IMR-90 (cell line): ENCODE results near the gene FOXI1. TPM values are rescaled to one million over a fixed set of nuclear protein-coding genes. Genes with fewer than 3 reads are reported as not detected.
A peak's percentile ranks its signal among the peaks of the same experiment; 100 is the strongest.

ENCODE experiments used
- ATAC-seq: fragments of 200-7000 bp; cut with Tn5 transposase; 2 replicates; pipeline ENCODE4 v1.9.1; 2020; ENCODE audit warnings: low read depth, mild to moderate bottlenecking, moderate library complexity
- BruUV-seq: library from RNA; stranded (reverse); fragments of 400-500 nt; replicated peaks from 2 replicates; lab custom pipeline; 2021; lab: Mats Ljungman, UMichigan
- CTCF ChIA-PET: fragments of 300-600 bp; formaldehyde crosslinking; extraction: SDS; loops from one replicate; lab custom pipeline; 2021; ENCODE audit warnings: antibody characterized with exemption; lab: Yijun Ruan, JAX
- POLR2A ChIA-PET: fragments of 300-600 bp; sonication (Branson Sonifier 250); formaldehyde crosslinking; loops from one replicate; lab custom pipeline; 2022; ENCODE audit warnings: antibody characterized with exemption; ENCODE audit not compliant: unreplicated experiment; lab: Charles Lee
- DNase-seq: peaks from one replicate; pipeline ENCODE4 v3.0.0; 2013
- H2AFZ ChIP-seq: replicated peaks from 2 replicates; pipeline ENCODE3; 2013; ENCODE audit warnings: low read length, mild to moderate bottlenecking; ENCODE audit not compliant: poor library complexity
- H2AK5ac ChIP-seq: 2 replicates; pipeline ENCODE4 v1.6.1; 2013; ENCODE audit warnings: low read depth, low read length, inconsistent platforms
- H2AK9ac ChIP-seq: replicated peaks from 2 replicates; pipeline ENCODE3; 2013; ENCODE audit warnings: mild to moderate bottlenecking, low read depth, low read length, moderate library complexity; ENCODE audit not compliant: poor library complexity
- H2BK120ac ChIP-seq: 2 replicates; pipeline ENCODE4 v1.6.1; 2013; ENCODE audit warnings: low read depth, low read length, inconsistent platforms
- H2BK15ac ChIP-seq: 3 replicates; pipeline ENCODE4 v1.6.1; 2013; ENCODE audit warnings: low read depth, low read length, inconsistent platforms
- H2BK20ac ChIP-seq: 2 replicates; pipeline ENCODE4 v1.6.1; 2013; ENCODE audit warnings: low read depth, mild to moderate bottlenecking, inconsistent platforms, low read length, moderate library complexity
- H2BK5ac ChIP-seq: 2 replicates; pipeline ENCODE4 v1.6.1; 2013; ENCODE audit warnings: mild to moderate bottlenecking, low read depth, low read length, inconsistent platforms; ENCODE audit not compliant: poor library complexity, severe bottlenecking
- H3K14ac ChIP-seq: replicated peaks from 2 replicates; pipeline ENCODE4 v1.6.1; 2013; ENCODE audit warnings: low read depth, low read length, inconsistent platforms
- H3K18ac ChIP-seq: 2 replicates; pipeline ENCODE4 v1.6.1; 2013; ENCODE audit warnings: low read depth, low read length, control low read depth
- H3K23ac ChIP-seq: 2 replicates; pipeline ENCODE4 v1.6.1; 2013; ENCODE audit warnings: low read depth, low read length, inconsistent platforms
- H3K27ac ChIP-seq: 2 replicates; pipeline ENCODE4 v1.5.1; 2013; ENCODE audit warnings: mild to moderate bottlenecking, control low read depth, low read length; ENCODE audit not compliant: insufficient read depth
- H3K27me3 ChIP-seq: 2 replicates; pipeline ENCODE4 v1.6.1; 2013; ENCODE audit warnings: low read length; ENCODE audit not compliant: control insufficient read depth, insufficient read depth
- H3K36me3 ChIP-seq: 2 replicates; pipeline ENCODE4 v1.6.1; 2013; ENCODE audit warnings: low read length, mixed read lengths; ENCODE audit not compliant: control insufficient read depth, insufficient read depth
- H3K4ac ChIP-seq: 2 replicates; pipeline ENCODE4 v1.6.1; 2013; ENCODE audit warnings: low read depth, low read length, inconsistent platforms
- H3K4me1 ChIP-seq: 2 replicates; pipeline ENCODE4 v1.6.1; 2013; ENCODE audit warnings: low read length, mixed read lengths; ENCODE audit not compliant: control insufficient read depth, insufficient read depth
- H3K4me2 ChIP-seq: 2 replicates; pipeline ENCODE4 v1.6.1; 2013; ENCODE audit warnings: low read depth, mild to moderate bottlenecking, control low read depth, low read length, moderate library complexity
- H3K4me3 ChIP-seq: 2 replicates; pipeline ENCODE4 v1.5.1; 2013; ENCODE audit warnings: low read depth, mild to moderate bottlenecking, control low read depth, low read length, moderate library complexity; ENCODE audit not compliant: insufficient read depth
- H3K56ac ChIP-seq: 2 replicates; pipeline ENCODE4 v1.6.1; 2013; ENCODE audit warnings: low read length, inconsistent platforms; ENCODE audit not compliant: insufficient read depth; ENCODE audit errors: extremely low read depth
- H3K79me1 ChIP-seq, 2 experiments: 2 replicates each; pipeline ENCODE4 v1.6.1; 2013; ENCODE audit warnings: low read length in 2 of 2, inconsistent platforms in 1 of 2, low read depth in 1 of 2
- H3K9ac ChIP-seq: 2 replicates; pipeline ENCODE4 v1.6.1; 2013; ENCODE audit warnings: low read depth, low read length, control low read depth
- H3K9me1 ChIP-seq: 2 replicates; pipeline ENCODE4 v1.6.1; 2013; ENCODE audit warnings: low read length, inconsistent platforms; ENCODE audit not compliant: insufficient read depth
- H3K9me3 ChIP-seq: 2 replicates; pipeline ENCODE4 v1.6.1; 2013; ENCODE audit warnings: low read length; ENCODE audit not compliant: control insufficient read depth, insufficient read depth
- H4K20me1 ChIP-seq: 2 replicates; pipeline ENCODE4 v1.6.1; 2013; ENCODE audit warnings: low read length, inconsistent platforms; ENCODE audit not compliant: insufficient read depth
- H4K5ac ChIP-seq: 2 replicates; pipeline ENCODE4 v1.6.1; 2013; ENCODE audit warnings: mild to moderate bottlenecking, low read depth, low read length, control low read depth
- H4K8ac ChIP-seq, 2 experiments: 2 replicates each; pipeline ENCODE4 v1.6.1; 2013; ENCODE audit warnings: low read depth in 2 of 2, low read length in 2 of 2, control low read depth in 1 of 2, inconsistent platforms in 1 of 2
- H4K91ac ChIP-seq: 2 replicates; pipeline ENCODE4 v1.6.1; 2013; ENCODE audit warnings: low read depth, low read length, inconsistent platforms; ENCODE audit not compliant: insufficient read depth
- BHLHE40 ChIP-seq: fragments of 150-350 bp; IDR thresholded peaks from 2 replicates; pipeline ENCODE4 v1.6.1; 2016; ENCODE audit warnings: mild to moderate bottlenecking, low read depth, low read length
- CEBPB ChIP-seq: IDR thresholded peaks from 2 replicates; pipeline ENCODE4 v1.6.1; 2012; ENCODE audit warnings: low read depth, low read length, improper control_type of control experiment
- FOS ChIP-seq: fragments of 150-350 bp; IDR thresholded peaks from 2 replicates; pipeline ENCODE4 v1.6.1; 2016; ENCODE audit warnings: low read depth, low read length
- MXI1 ChIP-seq: IDR thresholded peaks from 2 replicates; pipeline ENCODE4 v1.6.1; 2012; ENCODE audit warnings: low read depth, mild to moderate bottlenecking, low read length, moderate library complexity, borderline replicate concordance
- NFE2L2 ChIP-seq: fragments of 150-350 bp; IDR thresholded peaks from 2 replicates; pipeline ENCODE4 v1.6.1; 2016; ENCODE audit warnings: low read depth, mild to moderate bottlenecking, low read length
- POLR2A ChIP-seq: IDR thresholded peaks from 2 replicates; pipeline ENCODE4 v1.6.1; 2012; ENCODE audit warnings: mild to moderate bottlenecking, low read depth, low read length
- RAD21 ChIP-seq: IDR thresholded peaks from 2 replicates; pipeline ENCODE4 v1.6.1; 2012; ENCODE audit warnings: low read length, improper control_type of control experiment
- SMC3 ChIP-seq: fragments of 150-350 bp; IDR thresholded peaks from 2 replicates; pipeline ENCODE4 v1.6.1; 2016; ENCODE audit warnings: low read depth, mild to moderate bottlenecking, antibody characterized with exemption, low read length, moderate library complexity
- WGBS, 2 experiments: methylation state at CpG; one replicate each; pipeline versions ENCODE4 v1.1.5 to v1.1.7; 2013; ENCODE audit warnings: missing lambda C conversion rate in 2 of 2; ENCODE audit not compliant: insufficient read length in 1 of 2; ENCODE audit errors: extremely low coverage in 2 of 2; 5-methylcytosine and 5-hydroxymethylcytosine counted together
- dilution Hi-C: fragments of 300-500 bp; cut with HindIII; formaldehyde crosslinking; loops from one replicate; pipeline ENCODE4 v1.14.3; 2018; ENCODE audit warnings: low sequenced_read_pairs; ENCODE audit not compliant: unreplicated experiment
- in situ Hi-C: fragments of 300-500 bp; cut with MboI; formaldehyde crosslinking; loops from 3 replicates; pipeline ENCODE4 v1.14.3; 2019; ENCODE audit warnings: low sequenced_read_pairs, inconsistent platforms, mixed read lengths
- intact Hi-C: fragments of 100-400 bp; cut with micrococcal nuclease; formaldehyde crosslinking; loops from 2 replicates; pipeline ENCODE4 v1.10.0; 2022
- polyA plus RNA-seq, 3 experiments: library from polyadenylated mRNA; depleted of rRNA; stranded (reverse); fragments of >200 nt; gene quantifications; 2 replicates each; pipeline ENCODE4 v1.2.3, GENCODE V29; 2012; ENCODE audit warnings: low replicate concordance in 1 of 3
- total RNA-seq: library from RNA; depleted of rRNA; stranded (reverse); fragments of >200 nt; gene quantifications from 2 replicates; pipeline ENCODE4 v1.2.3, GENCODE V29; 2012
- TF ChIP-seq, protein P1 (sequence below): fragments of 150-350 bp; IDR thresholded peaks from 2 replicates; pipeline ENCODE4 v1.6.1; 2016; ENCODE audit warnings: low read depth, mild to moderate bottlenecking, low read length, moderate library complexity, borderline replicate concordance

FOXI1 gene
- total and polyA plus RNA-seq, 2 of the 4 experiments (the other 2 are of a cell fraction) = not detected

DNA sequence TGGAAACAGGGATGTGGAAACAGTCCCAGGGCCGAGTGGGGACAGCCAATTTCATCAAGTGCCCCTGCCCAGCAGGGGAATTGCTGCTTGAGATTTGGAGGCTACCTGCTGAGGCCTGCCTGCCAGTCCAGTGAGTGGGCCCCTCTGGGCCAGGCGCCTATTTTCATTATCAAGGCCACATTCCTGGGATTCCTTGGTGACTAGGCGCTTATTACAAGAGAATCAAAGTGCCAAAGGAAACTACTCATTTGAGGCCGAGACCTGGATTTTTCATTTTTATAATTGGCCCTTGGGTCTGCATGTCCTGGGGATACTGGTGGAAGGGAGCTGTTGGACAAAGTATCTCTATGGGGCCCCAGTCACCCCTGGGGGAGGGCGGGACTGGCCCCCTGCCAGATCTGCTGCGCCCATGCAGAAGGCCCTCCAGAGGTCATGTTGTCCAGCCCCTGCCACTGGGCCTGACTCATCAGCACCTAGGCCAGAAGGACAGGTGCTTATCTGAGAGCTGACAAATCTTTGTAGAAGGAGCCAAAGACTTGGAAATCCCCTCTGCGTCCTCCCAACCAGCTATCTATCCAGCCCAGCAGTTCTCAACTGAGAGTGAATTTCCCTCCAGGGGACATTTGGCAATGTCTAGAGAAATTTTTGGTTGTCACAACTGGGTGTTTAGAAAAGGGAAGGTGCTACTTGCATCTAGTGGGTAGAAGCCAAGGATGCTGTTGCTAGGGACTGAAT lies 45.6 kb downstream of the FOXI1 start:
- no TSS peak for BruUV-seq
- Histone ChIP-seq H4K5ac (no peak overlapping the region), H2AK5ac (no peak overlapping the region), H3K9me1 (no peaks in the 10 kb centered on the region), H4K91ac (no peak overlapping the region), H3K4me2 (0 out of 2 replicates have a peak overlapping the region, but pooled peaks have one; percentile 45), H3K4ac (no peak overlapping the region), H2BK20ac (no peak overlapping the region), H2BK5ac (no peak overlapping the region), H3K79me1 (no peaks in the 10 kb centered on the region), H4K8ac (no peak overlapping the region), H3K4me1 (peaks cover 7% of the 10 kb centered on the region; the same call in 1 of the 2 replicates), H2AK9ac (no peak overlapping the region), H2BK15ac (no peak overlapping the region), H2AFZ (no peak overlapping the region), H3K36me3 (no peaks in the 10 kb centered on the region), H3K4me3 (no peak overlapping the region), H3K27ac (no peak overlapping the region), H3K18ac (no peak overlapping the region), H3K14ac (no peak overlapping the region), H2BK120ac (no peak overlapping the region), H3K9ac (no peak overlapping the region), H3K27me3 (no peaks in the 10 kb centered on the region), H3K56ac (no peak overlapping the region), H4K20me1 (no peaks in the 10 kb centered on the region), H3K23ac (no peak overlapping the region), H3K9me3 (no peaks in the 10 kb centered on the region)
- dilution Hi-C loops = no loop called here
- CTCF ChIA-PET = interaction anchor here (0.5 kb wide), 1 partner anchor 1554 kb away, joined by 3 read pairs; no protein-coding TSS in a partner anchor
- POLR2A ChIA-PET = no interaction called here
- TF ChIP-seq BHLHE40 (no peak), MXI1 (no peak), CEBPB (no peak), POLR2A (no peak), RAD21 (no peak), SMC3 (no peak), FOS (no peak), NFE2L2 (no peak; the same call in 1 of the 2 replicates)
- TF ChIP-seq, protein P1, sequence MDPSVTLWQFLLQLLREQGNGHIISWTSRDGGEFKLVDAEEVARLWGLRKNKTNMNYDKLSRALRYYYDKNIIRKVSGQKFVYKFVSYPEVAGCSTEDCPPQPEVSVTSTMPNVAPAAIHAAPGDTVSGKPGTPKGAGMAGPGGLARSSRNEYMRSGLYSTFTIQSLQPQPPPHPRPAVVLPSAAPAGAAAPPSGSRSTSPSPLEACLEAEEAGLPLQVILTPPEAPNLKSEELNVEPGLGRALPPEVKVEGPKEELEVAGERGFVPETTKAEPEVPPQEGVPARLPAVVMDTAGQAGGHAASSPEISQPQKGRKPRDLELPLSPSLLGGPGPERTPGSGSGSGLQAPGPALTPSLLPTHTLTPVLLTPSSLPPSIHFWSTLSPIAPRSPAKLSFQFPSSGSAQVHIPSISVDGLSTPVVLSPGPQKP = no peak
- WGBS, 2 experiments = 0% methylated on average over 1 of the region's 7 CpGs; no CpG with 5 or more reads in 1 of the 2 experiments
- DNase-seq (peak; percentile 44), ATAC-seq (peak; percentile 67)
- intact Hi-C loops = loop anchor here (2.0 kb wide), 1 partner anchor 72 kb away; no protein-coding TSS in a partner anchor
- in situ Hi-C loops = no loop called here
